Frontal cortex (tissue), 4 donors: ENCODE results near the gene AREL1. TPM values are rescaled to one million over a fixed set of nuclear protein-coding genes. Genes with fewer than 3 reads are reported as not detected.
A peak's percentile ranks its signal among the peaks of the same experiment; 100 is the strongest.
"Not testable (repeated sequence)": the region's sequence is repeated elsewhere in the genome, so short reads cannot be mapped to it uniquely, and the experiment has no call there.

Experiments used
- DNase-seq, 2 donors: peaks; one replicate each; pipeline ENCODE4 v3.0.0; 2012; ENCODE audit warnings: low spot score in 2 of 2
- FAIRE-seq: peaks from 2 replicates; lab custom pipeline; 2012; peaks lifted over from hg19 to GRCh38; lab: Jason Lieb, UNC
- total RNA-seq: library from RNA; depleted of rRNA; stranded (reverse); fragments of >200 nt; gene quantifications from one replicate; pipeline ENCODE4 v1.2.3, GENCODE V29; 2014
- donor health status: control.
- donor health status: control.
- donor health status: control.

The AREL1 gene, protein sequence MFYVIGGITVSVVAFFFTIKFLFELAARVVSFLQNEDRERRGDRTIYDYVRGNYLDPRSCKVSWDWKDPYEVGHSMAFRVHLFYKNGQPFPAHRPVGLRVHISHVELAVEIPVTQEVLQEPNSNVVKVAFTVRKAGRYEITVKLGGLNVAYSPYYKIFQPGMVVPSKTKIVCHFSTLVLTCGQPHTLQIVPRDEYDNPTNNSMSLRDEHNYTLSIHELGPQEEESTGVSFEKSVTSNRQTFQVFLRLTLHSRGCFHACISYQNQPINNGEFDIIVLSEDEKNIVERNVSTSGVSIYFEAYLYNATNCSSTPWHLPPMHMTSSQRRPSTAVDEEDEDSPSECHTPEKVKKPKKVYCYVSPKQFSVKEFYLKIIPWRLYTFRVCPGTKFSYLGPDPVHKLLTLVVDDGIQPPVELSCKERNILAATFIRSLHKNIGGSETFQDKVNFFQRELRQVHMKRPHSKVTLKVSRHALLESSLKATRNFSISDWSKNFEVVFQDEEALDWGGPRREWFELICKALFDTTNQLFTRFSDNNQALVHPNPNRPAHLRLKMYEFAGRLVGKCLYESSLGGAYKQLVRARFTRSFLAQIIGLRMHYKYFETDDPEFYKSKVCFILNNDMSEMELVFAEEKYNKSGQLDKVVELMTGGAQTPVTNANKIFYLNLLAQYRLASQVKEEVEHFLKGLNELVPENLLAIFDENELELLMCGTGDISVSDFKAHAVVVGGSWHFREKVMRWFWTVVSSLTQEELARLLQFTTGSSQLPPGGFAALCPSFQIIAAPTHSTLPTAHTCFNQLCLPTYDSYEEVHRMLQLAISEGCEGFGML
- total RNA-seq, result 39.5 TPM

DNA sequence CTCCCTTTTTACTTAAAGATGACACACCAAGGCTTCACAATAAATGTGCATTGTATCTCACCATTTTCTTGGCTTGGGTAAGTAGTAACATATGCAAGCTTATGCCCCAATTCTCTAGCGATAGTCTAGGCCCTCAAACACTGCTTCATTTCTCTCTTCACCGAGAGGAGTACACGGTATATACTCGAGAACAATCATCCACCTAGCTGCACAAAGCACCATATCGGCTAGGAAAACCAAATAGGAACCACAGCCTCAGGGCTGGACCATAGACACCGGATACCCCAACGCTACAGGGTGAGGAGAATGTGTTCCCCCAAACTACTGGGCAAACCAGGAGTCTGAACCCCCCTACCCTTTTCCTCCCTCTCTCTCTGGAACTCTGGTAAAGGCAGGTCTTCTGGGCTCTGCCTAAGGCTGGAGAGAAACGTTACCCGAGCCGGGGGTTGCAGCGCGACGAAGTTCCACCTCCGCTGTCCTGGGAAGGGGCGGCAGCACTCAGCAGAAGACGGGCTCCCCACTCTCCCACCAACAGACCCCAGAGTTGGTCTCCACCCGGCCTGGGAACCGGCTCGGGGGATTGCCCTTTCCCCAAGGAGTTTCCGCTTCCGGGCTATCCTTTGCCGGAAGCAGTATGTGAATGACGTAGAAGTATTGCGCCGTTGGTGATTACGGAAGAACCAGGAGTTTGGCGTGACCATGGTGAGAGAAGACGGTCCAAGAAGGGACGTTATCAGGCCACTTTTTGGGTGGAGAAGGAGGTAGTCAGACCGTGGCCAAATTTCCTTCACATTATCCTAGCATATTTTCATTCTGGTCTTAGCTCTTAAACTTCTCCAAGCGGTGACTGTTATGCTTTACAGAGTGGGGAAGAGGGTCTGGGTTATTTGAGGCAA is at the start of gene AREL1, which contains the start of gene FCF1:
Gene AREL1, minus strand, starts transcription at position 582 of the 896 bp plus-strand sequence. CDS start 27,465 bp downstream, outside the sequence.
Gene FCF1, plus strand, starts transcription at position 646 of the 896 bp plus-strand sequence. Its CDS starts 54 bp downstream, at position 700.
- DNase-seq, result peak; percentile 74 to 89
- no peak for FAIRE-seq

DNA sequence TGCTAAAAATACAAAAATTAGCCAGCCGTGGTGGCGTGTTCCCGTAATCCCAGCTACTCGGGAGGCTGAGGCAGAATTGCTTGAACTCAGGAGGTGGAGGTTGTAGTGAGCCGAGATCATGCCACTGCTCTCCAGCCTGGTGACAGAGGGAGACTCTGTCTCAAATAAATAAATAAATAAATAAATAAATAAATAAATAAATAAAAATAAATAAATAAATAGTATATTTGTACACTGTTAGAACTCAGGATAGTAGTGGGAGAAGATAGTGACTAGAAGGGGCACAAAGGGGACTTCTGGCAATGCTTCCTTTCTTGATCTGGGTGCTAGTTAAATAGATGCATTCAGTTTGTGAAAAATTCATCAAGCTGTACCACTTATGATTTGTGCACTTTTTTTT is 45.6 kb upstream of the AREL1 start:
- not testable (repeated sequence) for DNase-seq, FAIRE-seq

DNA sequence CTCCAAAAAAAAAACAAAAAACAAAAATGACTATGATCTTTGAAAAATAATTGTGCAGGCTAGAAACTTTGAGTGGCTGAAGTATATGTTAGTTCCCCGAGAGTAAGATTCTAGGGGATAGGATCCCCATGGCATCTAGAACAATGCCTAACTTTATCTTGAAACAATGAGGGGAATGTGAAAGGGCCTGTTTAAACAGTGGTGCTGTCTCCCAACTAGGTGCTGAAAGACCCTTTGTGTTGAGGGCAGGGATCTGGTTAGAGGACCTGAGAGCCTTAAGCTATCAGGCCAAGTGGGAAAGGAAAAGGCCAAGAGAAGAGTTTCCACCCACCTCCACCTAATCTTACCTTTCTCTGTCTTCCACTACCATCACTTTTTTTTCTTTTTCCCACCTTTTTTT is 43.4 kb upstream of the AREL1 start:
- DNase-seq (no peak), FAIRE-seq (no peak)

- FAIRE-seq, result no peak
- DNase-seq, result no peak
These were observed 42.0 kb upstream of the AREL1 start for GRCh38 chr14:74754899-74755298.

DNA sequence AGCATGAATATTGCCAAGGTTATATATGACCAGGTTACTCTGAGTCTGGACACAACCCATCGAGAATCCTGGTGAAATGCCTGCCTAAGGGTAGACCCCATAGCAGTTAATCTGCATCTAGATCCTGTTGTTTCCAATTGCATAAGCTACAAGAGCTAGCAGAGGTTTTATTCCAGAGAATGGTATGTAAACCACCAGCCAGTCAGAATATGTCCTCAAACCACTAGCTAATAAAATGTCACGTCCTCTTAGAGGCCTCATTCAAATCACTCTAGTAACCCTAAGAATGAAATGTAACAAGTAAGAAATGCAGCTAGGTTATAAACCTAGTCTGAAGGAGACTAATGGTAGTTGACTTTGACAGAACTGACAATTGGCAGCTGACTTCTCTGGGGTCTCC is 41.3 kb upstream of the AREL1 start:
- DNase-seq (no peak), FAIRE-seq (no peak)

GRCh38 chr14:74747237-74747636 is 34.4 kb upstream of the AREL1 start:
- no peak for FAIRE-seq

GRCh38 chr14:74739293-74740030 is 26.6 kb upstream of the AREL1 start:
- DNase-seq, result no peak
- FAIRE-seq, result no peak

More at GRCh38 chr14:74747237-74747636, 34.4 kb upstream of the AREL1 start:
- DNase-seq, result no peak

GRCh38 chr14:74737753-74738325 is 25.0 kb upstream of the AREL1 start:
- no peak for DNase-seq
- no peak for FAIRE-seq

DNA sequence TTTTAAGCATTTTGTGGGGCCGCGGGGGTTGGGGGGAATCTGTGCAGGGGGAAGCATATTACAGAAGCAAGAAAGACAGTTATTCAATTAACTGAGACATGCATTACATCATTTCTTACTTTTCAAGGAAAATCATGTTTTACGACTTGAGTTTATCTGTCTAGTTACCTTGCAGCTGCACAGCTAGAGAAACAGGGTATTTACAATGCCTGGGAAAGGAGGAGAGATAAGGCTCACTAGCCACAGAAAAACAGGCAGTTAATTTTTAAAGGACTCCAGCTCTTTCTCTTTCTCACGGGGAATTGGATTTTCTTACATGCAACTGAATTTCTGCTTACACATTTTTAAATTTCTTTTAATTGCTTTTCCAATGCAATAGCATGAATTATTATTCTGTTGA is 22.2 kb upstream of the AREL1 start:
- FAIRE-seq, result no peak

DNA sequence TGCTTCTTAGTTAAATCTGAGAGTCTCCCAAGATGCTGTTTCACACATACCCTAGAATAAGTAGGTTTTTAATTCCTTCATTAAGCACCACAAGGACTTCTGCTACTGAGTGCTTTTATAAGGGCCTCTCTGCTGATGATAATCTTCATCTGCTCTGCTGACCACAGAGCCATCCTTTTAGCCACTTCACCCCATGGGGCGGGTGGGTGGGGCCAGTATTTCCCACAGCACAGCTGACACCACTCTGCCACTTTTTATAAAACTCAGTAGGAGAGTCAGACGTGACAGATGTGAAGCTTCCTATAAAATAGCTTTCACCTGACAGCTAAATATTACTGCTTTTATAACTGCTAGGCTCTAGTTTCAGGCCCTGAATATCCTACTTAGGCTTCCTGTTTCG is 20.3 kb upstream of the AREL1 start:
- no peak for FAIRE-seq

More for the DNA sequence above, 22.2 kb upstream of the AREL1 start:
- no peak for DNase-seq

DNA sequence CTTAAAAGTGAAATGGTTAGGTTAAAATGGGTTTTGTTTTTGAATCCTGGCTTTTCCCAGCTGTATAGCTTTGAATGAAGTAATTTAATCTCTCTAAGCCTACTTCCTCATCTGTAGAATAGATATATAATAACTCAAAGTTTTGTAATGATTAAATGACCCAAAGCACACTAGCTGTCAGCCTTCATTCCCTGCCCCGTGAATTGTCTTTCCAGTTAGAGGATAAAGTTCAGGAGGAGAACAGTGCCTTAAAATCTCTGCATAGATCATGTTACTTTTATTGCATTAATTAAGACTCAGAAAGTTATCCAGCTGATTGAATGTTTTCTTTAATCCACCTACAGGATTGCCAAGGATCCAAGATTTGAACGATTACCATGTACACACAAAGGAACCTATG is 19.5 kb upstream of the AREL1 start:
- FAIRE-seq (no peak), DNase-seq (no peak)

More for the DNA sequence above, 20.3 kb upstream of the AREL1 start:
- no peak for DNase-seq

GRCh38 chr14:74723134-74723533 is 10.3 kb upstream of the AREL1 start:
- DNase-seq (no peak), FAIRE-seq (no peak)

DNA sequence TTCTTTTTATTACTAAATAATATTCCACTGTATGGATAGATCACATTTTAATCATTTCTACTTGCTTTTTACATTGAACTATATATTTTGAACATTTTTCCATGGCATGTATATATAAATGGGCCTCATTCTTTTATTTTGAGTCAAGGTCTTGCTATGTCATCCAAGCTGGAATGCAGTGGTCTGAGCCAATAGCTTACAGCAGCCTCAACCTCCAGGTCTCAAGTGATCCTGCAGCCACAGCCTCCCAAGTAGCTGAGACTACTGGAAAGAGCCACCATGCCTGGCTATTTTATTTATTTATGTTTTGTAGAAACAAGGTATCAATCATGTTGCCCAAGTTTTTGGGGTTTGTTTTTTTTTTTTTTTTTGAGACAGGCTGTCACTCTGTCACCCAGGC is 7.6 kb upstream of the AREL1 start:
- no peak for DNase-seq
- no peak for FAIRE-seq

DNA sequence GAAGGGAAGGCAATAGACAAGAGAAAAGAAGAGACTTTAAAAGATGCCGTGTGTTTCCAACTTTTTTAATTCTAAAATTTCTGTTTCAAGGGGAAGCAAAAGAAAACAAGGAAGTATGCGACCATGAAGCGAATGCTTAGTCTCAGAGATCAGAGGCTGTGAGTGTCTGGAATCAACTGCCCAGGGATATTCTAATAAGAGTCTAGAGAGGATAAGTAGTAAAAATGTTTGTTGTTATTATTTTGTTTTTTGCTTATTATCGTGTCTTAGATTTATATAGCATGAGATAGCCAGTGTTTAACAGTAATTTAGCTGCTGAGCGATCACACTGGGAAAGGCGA is 485 bp upstream of the AREL1 start:
- DNase-seq (no peak), FAIRE-seq (no peak)

- FAIRE-seq (no peak), DNase-seq (no peak)
These were observed 1.2 kb downstream of the AREL1 start for GRCh38 chr14:74711651-74712050.

GRCh38 chr14:74710480-74710879 is 2.4 kb downstream of the AREL1 start:
- no peak for DNase-seq

DNA sequence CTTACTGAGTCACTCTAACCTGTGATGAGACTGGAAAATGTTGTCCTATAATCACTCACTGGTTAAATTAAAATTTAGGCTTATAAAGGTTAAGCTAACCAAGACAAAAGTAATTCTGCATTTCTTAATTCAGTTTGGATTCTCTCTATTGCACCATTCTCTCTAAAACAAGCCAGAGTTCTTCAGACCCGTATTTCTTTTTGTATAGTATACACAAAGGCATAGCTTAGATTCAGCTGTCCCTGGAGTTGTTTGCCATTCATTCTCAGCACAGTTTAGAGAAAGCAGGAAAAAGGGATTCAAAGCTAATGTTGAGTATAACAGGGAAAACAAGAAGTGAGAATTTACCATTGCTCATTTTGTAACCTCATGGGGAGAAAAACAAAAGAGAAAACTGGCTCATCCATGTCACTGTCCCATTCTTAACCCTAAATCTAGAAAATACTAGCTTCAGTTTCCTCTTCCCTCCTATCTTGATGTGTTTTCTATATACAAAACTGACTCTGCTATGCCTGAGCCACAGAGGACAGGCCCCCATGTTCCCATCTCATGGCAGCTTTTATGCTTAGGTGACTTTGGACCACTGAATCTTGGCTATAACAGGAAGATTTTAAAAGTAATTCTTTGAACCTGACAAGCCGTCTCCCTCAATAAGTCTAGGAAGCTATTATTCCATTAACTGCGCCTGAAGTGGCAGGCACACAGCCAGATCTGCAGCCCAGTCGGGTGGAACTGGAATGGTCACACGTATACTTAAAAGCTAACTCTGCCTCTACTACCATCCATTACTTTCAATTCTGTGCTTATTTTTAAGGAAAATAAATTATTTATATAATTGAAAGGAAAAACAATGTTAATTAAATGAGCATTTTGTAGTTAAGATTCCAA is 7.0 kb downstream of the AREL1 start:
- no peak for FAIRE-seq
- DNase-seq, result no peak

More at GRCh38 chr14:74710480-74710879, 2.4 kb downstream of the AREL1 start:
- no peak for FAIRE-seq

DNA sequence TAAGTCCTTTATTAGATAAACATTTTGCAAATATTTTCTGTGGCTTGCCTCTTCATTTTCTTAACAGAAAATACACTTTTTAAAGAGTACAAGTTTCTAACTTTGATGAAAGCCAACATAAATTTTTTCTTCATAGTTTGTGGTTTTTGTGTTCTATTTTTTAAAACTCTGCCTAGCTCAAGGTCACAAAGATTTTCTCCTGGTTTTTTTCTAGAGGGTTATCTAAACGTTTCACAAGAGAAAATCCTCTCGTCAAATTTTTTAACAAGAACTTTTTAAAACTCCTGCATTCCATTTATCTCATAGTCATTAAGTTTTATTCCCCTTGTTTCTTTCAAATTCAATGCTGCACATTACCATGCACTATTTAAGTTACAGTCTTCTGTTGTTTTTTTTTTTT is 8.2 kb downstream of the AREL1 start:
- no peak for DNase-seq
- no peak for FAIRE-seq
